Mammary epithelial cell (primary cell): ENCODE data around the gene SIK3.

ENCODE experiments used
- CTCF ChIP-seq, 2 donors: IDR thresholded peaks in 1 of 2; conservative IDR thresholded peaks in 1 of 2; 2 replicates each; pipeline ENCODE4 v1.5.1; 2011 to 2012; ENCODE audit warnings: inconsistent platforms in 2 of 2, low read length in 2 of 2, mild to moderate bottlenecking in 2 of 2, control low read depth in 1 of 2, low read depth in 1 of 2; ENCODE audit not compliant: insufficient read depth in 1 of 2; ENCODE audit errors: extremely low read depth in 1 of 2
- EZH2 ChIP-seq: IDR thresholded peaks from 2 replicates; pipeline ENCODE4 v1.6.1; 2012; ENCODE audit warnings: low read length, inconsistent platforms, borderline replicate concordance

- TF ChIP-seq CTCF (conservative IDR thresholded peaks at IDR 0.05 in 1 of 2, IDR thresholded peaks at IDR 0.05 in 1 of 2; ENCODE audit: extremely low read depth in 1 of 2, insufficient read depth in 1 of 2, low read depth in 1 of 2, low read length in 2 of 2) (no peak), EZH2 (no peak)
Observed at GRCh38 chr11:116838321-116839084, 259.7 kb downstream of the SIK3 start.
